Ishikawa (cell line): ENCODE measurements around the gene ACTC1.

Source experiments
- CEBPB ChIP-seq: IDR thresholded peaks from 2 replicates; pipeline ENCODE4 v1.6.1; 2012
- CREB1 ChIP-seq: IDR thresholded peaks from 2 replicates; pipeline ENCODE4 v1.6.1; 2012; ENCODE audit warnings: low read depth
- EP300 ChIP-seq: IDR thresholded peaks from 2 replicates; pipeline ENCODE4 v1.6.1; 2012; ENCODE audit warnings: borderline replicate concordance
- FOXM1 ChIP-seq: IDR thresholded peaks from 2 replicates; pipeline ENCODE4 v1.6.1; 2012; ENCODE audit warnings: low read depth, borderline replicate concordance
- MAX ChIP-seq: IDR thresholded peaks from 2 replicates; pipeline ENCODE4 v1.6.1; 2012
- NFIC ChIP-seq: IDR thresholded peaks from 2 replicates; pipeline ENCODE4 v1.6.1; 2012
- RAD21 ChIP-seq: IDR thresholded peaks from 2 replicates; pipeline ENCODE4 v1.6.1; 2012; ENCODE audit warnings: low read depth
- REST ChIP-seq: IDR thresholded peaks from 2 replicates; pipeline ENCODE4 v1.6.1; 2012; ENCODE audit warnings: low read depth, mild to moderate bottlenecking
- TAF1 ChIP-seq: IDR thresholded peaks from 2 replicates; pipeline ENCODE4 v1.6.1; 2012; ENCODE audit warnings: low read depth, mild to moderate bottlenecking
- TCF12 ChIP-seq: IDR thresholded peaks from 2 replicates; pipeline ENCODE4 v1.6.1; 2012; ENCODE audit warnings: low read depth
- YY1 ChIP-seq: IDR thresholded peaks from 2 replicates; pipeline ENCODE4 v1.6.1; 2012; ENCODE audit warnings: low read depth
- ZBTB7A ChIP-seq: IDR thresholded peaks from 2 replicates; pipeline ENCODE4 v1.6.1; 2012; ENCODE audit warnings: low read depth

GRCh38 chr15:34773013-34773412, 22.3 kb downstream of the ACTC1 start:
- TF ChIP-seq MAX, result no peak
- TF ChIP-seq EP300, result no peak
- no peak for TF ChIP-seq RAD21
- TF ChIP-seq CEBPB, result no peak
- TF ChIP-seq YY1, result no peak
- no peak for TF ChIP-seq CREB1
- TF ChIP-seq ZBTB7A, result no peak
- TF ChIP-seq TCF12, result no peak
- no peak for TF ChIP-seq REST
- TF ChIP-seq TAF1, result no peak
- no peak for TF ChIP-seq NFIC
- TF ChIP-seq FOXM1, result no peak
